HFF-Myc (cell line): ENCODE results near the gene CANX.

ENCODE experiments used
- DNase-seq: peaks from one replicate; pipeline ENCODE4 v3.0.0-alpha.2; 2011; ENCODE audit warnings: low read depth; ENCODE audit errors: extremely low read depth
- H3K4me3 ChIP-seq: replicated peaks from 2 replicates; pipeline ENCODE4 v1.5.1; 2011; ENCODE audit warnings: low read depth, mild to moderate bottlenecking, control low read depth, low read length
- TF ChIP-seq, protein P1 (sequence below): IDR thresholded peaks from 2 replicates; pipeline ENCODE4 v1.5.1; 2012; ENCODE audit warnings: mild to moderate bottlenecking, low read depth, low read length, control low read depth; ENCODE audit errors: missing control alignments

CANX gene

DNA sequence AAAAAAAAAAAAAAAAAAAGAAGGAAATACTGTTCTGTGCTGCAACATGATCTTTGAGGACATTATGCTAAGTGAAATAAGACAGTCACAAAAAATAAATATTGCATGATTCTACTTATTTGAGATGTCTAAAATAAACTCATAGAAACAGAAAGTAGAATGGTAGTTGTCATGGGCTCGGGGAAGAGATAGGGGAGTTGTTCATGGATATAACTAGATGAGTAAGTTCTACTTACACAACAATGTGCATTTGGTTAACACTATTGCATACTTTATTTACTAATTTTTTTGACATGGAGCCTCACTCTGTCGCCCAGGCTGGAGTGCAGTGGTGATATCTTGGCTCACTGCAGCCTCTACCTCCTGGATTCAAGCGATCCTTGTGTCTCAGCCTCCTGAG is 49.0 kb downstream of the CANX start:
- no peak overlapping the region for H3K4me3 ChIP-seq
- no peak for DNase-seq
- TF ChIP-seq, protein P1, sequence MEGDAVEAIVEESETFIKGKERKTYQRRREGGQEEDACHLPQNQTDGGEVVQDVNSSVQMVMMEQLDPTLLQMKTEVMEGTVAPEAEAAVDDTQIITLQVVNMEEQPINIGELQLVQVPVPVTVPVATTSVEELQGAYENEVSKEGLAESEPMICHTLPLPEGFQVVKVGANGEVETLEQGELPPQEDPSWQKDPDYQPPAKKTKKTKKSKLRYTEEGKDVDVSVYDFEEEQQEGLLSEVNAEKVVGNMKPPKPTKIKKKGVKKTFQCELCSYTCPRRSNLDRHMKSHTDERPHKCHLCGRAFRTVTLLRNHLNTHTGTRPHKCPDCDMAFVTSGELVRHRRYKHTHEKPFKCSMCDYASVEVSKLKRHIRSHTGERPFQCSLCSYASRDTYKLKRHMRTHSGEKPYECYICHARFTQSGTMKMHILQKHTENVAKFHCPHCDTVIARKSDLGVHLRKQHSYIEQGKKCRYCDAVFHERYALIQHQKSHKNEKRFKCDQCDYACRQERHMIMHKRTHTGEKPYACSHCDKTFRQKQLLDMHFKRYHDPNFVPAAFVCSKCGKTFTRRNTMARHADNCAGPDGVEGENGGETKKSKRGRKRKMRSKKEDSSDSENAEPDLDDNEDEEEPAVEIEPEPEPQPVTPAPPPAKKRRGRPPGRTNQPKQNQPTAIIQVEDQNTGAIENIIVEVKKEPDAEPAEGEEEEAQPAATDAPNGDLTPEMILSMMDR, result no peak

DNA sequence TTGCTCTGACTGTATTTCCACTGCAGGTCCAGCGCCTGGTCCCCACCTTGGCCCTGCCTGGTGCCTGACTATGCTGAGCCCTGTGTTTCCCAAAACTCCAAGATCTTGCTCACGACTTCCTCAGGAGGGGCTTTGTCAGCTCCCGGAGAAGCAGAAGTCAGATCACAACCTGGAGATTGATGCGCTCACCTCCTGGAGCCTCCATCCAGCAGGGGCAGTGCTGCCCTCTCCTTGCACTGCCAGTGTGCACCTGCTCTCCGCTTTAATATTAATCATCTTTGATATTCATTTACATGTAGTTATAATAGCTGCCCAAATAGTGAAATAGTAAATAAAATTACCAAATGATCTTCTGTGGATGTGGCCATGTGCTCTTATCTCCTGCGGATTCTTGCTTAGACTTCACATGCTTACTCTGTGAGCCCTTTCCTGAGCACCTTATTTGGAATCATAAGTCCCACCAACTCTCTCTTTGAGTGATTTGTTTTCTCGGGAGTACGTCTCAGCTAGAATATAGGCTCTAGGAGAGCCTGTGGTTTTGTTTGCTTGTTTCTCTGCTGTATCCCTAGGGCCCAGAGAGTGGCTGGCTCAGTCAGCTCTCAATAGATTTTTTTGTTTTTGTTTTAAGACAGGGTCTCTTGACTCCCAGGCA is 51.2 kb downstream of the CANX start:
- DNase-seq, result no peak
- TF ChIP-seq, protein P1, result no peak
- H3K4me3 ChIP-seq, result no peak overlapping the region

DNA sequence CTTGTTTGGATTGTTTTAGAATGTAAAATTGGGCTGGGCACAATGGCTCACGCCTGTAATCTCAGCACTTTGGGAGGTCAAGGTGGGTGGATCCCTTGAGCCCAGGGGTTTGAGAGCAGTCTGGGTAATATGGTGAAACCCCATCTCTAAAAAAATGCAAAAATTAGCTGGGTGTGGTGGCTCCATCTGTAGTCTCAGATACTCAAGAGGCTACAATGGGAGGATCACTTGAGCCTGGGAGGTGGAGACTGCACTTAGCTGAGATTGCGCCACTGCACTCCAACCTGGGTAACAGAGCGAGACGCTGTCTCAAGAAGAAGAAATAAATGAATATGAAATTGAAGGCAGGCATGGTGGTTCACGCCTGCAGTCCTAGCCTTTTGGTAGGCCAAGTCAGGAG is 55.2 kb downstream of the CANX start:
- H3K4me3 ChIP-seq, result no peak overlapping the region
- TF ChIP-seq, protein P1, result no peak
- DNase-seq, result no peak

DNA sequence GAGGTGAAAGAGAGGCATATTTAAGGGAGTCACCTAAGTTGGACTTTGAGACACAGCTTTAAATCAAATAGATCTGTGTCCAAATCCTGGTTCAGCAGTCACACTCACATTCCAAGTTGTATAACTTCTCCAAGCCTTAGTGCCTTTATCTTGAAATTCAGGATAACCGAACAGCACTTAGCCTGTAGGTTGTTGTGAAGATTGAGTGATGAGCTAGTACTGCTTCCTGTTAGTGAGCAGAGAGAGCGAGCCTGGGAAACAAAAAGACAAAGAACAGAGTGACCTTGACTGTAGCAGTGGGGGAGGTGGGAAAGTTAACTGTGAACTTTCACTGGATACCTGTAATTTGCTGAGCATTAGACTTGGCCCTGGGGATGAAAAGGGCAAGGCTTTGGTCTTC is 56.3 kb downstream of the CANX start:
- no peak for DNase-seq
- H3K4me3 ChIP-seq, result no peak overlapping the region
- TF ChIP-seq, protein P1, result no peak

DNA sequence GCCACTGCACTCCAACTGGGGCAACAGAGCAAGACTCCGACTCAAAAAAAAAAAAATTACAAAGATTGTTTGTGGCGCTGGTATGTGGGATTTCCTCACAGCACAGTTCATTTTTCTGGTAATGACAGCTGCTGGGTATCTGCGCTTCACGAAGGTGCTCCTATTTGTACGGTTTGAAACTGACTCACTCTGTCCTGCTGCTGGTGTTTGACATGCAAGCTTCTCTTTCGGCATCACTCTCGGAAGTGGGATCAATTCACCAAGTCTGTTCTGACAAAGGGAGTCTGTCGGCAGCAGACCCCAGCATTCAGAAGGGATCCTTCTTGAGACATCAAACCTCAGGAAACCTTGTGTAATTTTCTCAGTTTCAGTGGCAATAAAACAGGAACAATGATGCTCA is 60.2 kb downstream of the CANX start:
- H3K4me3 ChIP-seq, result no peak overlapping the region
- TF ChIP-seq, protein P1, result no peak
- no peak for DNase-seq

DNA sequence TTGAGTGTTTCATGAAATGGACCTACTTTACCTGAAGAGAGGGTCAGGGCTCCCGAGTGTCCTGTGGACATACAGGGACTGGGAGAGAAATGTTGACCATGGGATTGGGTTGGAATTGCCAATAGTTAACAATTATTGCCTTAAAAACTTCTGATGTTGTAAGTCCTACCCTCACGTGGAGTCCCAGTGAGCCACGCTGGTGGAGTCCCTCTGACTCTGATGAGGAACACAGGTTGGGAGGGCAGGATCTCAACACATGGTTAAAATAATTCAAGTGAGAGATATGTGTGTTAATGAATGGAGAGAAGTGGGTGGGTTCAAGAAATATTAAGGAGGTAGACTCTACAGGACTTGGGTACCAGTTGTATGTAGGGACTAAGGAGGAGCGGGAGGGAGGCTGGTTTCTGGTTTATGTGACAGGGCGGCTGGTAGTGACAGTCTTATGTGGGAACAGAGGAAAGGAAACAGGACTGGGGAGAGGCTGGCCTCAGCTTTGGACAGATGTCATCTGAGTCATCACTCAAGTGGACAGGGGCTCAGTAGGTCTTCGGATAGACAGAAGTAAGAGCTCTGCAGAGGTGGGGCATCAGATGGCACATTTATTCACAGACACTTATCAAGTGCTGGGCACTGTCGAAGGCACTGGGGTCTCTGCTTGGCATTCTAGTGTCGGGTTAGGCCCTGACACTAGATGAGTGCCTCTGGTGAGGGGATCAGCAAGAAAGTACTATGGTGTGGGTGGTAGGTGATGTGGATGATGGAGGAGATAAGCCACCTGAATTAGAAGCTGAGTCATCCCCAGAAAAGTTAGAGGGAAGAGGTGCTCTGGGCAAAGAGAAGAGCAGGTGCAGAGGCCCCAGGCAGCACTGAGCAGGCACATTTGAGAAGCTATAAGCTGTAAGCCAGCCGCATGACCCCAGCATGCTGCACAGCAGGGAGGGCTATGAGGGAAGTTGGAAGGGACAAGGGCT is 61.1 kb downstream of the CANX start:
- no peak for DNase-seq
- TF ChIP-seq, protein P1, result no peak
- H3K4me3 ChIP-seq, result no peak overlapping the region
